MM.1S (cell line): ENCODE results near the gene SETBP1.

Experiments used
- DNase-seq: peaks from one replicate; pipeline ENCODE4 v3.0.0-alpha.2; 2015
- H2AFZ ChIP-seq: fragments of 300-600 bp; sonication (generic); 2 replicates; pipeline ENCODE4 v1.6.0; 2016; ENCODE audit warnings: antibody characterized with exemption, low read length
- H3F3A ChIP-seq: fragments of 300-600 bp; sonication (generic); 2 replicates; pipeline ENCODE4 v1.6.1; 2016; ENCODE audit warnings: mild to moderate bottlenecking, antibody characterized with exemption, low read length, moderate library complexity, mixed read lengths; ENCODE audit not compliant: insufficient read depth
- H3K27ac ChIP-seq: fragments of 300-600 bp; sonication (generic); 2 replicates; pipeline ENCODE4 v1.5.1; 2016; ENCODE audit warnings: mild to moderate bottlenecking, low read length
- H3K27me3 ChIP-seq: fragments of 300-600 bp; sonication (generic); replicated peaks from 2 replicates; pipeline ENCODE4 v1.6.0; 2016; ENCODE audit warnings: low read length; ENCODE audit not compliant: insufficient read depth
- H3K36me3 ChIP-seq: fragments of 300-600 bp; sonication (generic); replicated peaks from 2 replicates; pipeline ENCODE4 v1.6.1; 2016; ENCODE audit warnings: mild to moderate bottlenecking, low read length, mixed read lengths; ENCODE audit not compliant: insufficient read depth
- H3K4me1 ChIP-seq: fragments of 300-600 bp; sonication (generic); 2 replicates; pipeline ENCODE4 v1.6.1; 2016; ENCODE audit warnings: low read length, mixed read lengths
- H3K4me2 ChIP-seq: fragments of 300-600 bp; sonication (generic); 2 replicates; pipeline ENCODE4 v1.6.0; 2016; ENCODE audit warnings: low read depth, low read length
- H3K4me3 ChIP-seq: fragments of 300-600 bp; sonication (generic); 2 replicates; pipeline ENCODE4 v1.5.1; 2016; ENCODE audit warnings: low read length, mixed read lengths
- H3K79me2 ChIP-seq: fragments of 300-600 bp; sonication (generic); 2 replicates; pipeline ENCODE4 v1.6.1; 2016; ENCODE audit warnings: mixed run types, low read length, mixed read lengths
- H3K9ac ChIP-seq: fragments of 300-600 bp; sonication (generic); 2 replicates; pipeline ENCODE4 v1.6.1; 2016; ENCODE audit warnings: low read length, mixed read lengths
- H3K9me2 ChIP-seq: fragments of 300-600 bp; sonication (generic); replicated peaks from 2 replicates; pipeline ENCODE4 v1.6.1; 2016; ENCODE audit warnings: mild to moderate bottlenecking, low read length, mixed read lengths; ENCODE audit not compliant: insufficient read depth
- H3K9me3 ChIP-seq: fragments of 300-600 bp; sonication (generic); replicated peaks from 2 replicates; pipeline ENCODE4 v1.6.1; 2016; ENCODE audit warnings: mild to moderate bottlenecking, low read length, mixed read lengths; ENCODE audit not compliant: insufficient read depth
- H4K20me1 ChIP-seq: fragments of 300-600 bp; sonication (generic); 2 replicates; pipeline ENCODE4 v1.6.1; 2016; ENCODE audit warnings: mild to moderate bottlenecking, low read length, moderate library complexity, mixed read lengths; ENCODE audit not compliant: insufficient read depth
- CTCF ChIP-seq: fragments of 300-600 bp; sonication (generic); IDR thresholded peaks from 2 replicates; pipeline ENCODE4 v1.5.1; 2016; ENCODE audit warnings: antibody characterized with exemption, low read length, mixed read lengths
- EZH2 ChIP-seq: fragments of 300-600 bp; sonication (generic); optimal IDR thresholded peaks from 2 replicates; pipeline ENCODE3; 2017; ENCODE audit warnings: low read depth, mild to moderate bottlenecking, antibody characterized with exemption, low read length, mixed read lengths
- EZH2phosphoT487 ChIP-seq: fragments of 300-600 bp; sonication (generic); IDR thresholded peaks from 2 replicates; pipeline ENCODE4 v1.6.1; 2018; ENCODE audit warnings: antibody characterized with exemption, low read length

The SETBP1 gene

DNA sequence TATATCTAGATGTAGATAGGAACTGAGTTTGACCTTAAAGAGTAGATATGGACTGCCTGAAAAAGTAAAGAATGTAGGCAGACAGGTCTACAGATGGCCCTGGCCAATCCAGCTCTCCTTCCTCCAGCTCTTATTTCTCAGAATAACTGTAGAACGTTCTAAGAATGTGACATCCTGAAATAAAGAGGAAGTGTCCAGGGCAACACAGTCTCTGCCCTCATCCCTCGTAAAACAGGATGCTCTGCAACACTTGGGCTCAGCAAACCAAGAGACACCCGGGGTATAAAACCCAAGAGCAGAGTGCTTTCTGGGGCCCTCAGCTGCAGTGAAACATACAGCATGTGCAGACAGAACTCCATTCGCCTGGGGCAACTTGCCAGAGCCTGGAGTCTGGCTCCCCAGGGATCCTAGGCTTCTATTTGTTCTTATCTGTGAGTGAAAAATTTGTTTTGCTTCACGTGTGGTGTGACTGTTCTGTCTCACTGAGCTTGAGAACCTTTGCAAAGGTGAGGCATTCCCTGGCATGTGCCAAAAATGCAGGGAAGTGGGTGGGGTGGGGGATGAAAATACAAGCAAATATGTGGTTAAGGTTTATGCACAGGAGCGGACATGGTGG lies 401.0 kb downstream of the SETBP1 start:
- Histone ChIP-seq H3K9me2 (no peaks in the 10 kb centered on the region), H3K36me3 (no peaks in the 10 kb centered on the region), H4K20me1 (no peaks in the 10 kb centered on the region), H3K4me2 (no peak overlapping the region), H3F3A (no peaks in the 10 kb centered on the region), H2AFZ (no peak overlapping the region), H3K27ac (no peak overlapping the region), H3K9ac (no peak overlapping the region), H3K79me2 (no peaks in the 10 kb centered on the region), H3K27me3 (no peaks in the 10 kb centered on the region), H3K4me1 (no peaks in the 10 kb centered on the region), H3K9me3 (no peaks in the 10 kb centered on the region), H3K4me3 (no peak overlapping the region)
- DNase-seq, result no peak
- TF ChIP-seq CTCF (no peak), EZH2 (no peak), EZH2phosphoT487 (no peak)

GRCh38 chr18:45083226-45083855 lies 402.7 kb downstream of the SETBP1 start:
- no peak overlapping the region for H3K27ac ChIP-seq
- H3K36me3 ChIP-seq, result no peaks in the 10 kb centered on the region
- no peaks in the 10 kb centered on the region for H3K27me3 ChIP-seq
- H2AFZ ChIP-seq, result no peak overlapping the region
- H4K20me1 ChIP-seq, result no peaks in the 10 kb centered on the region
- DNase-seq, result no peak
- no peak overlapping the region for H3K4me2 ChIP-seq
- H3F3A ChIP-seq, result no peaks in the 10 kb centered on the region
- H3K9me3 ChIP-seq, result no peaks in the 10 kb centered on the region
- no peaks in the 10 kb centered on the region for H3K9me2 ChIP-seq
- H3K9ac ChIP-seq, result no peak overlapping the region
- H3K4me3 ChIP-seq, result no peak overlapping the region
- TF ChIP-seq EZH2 (no peak), EZH2phosphoT487 (no peak), CTCF (no peak)
- no peaks in the 10 kb centered on the region for H3K4me1 ChIP-seq
- H3K79me2 ChIP-seq, result no peaks in the 10 kb centered on the region

DNA sequence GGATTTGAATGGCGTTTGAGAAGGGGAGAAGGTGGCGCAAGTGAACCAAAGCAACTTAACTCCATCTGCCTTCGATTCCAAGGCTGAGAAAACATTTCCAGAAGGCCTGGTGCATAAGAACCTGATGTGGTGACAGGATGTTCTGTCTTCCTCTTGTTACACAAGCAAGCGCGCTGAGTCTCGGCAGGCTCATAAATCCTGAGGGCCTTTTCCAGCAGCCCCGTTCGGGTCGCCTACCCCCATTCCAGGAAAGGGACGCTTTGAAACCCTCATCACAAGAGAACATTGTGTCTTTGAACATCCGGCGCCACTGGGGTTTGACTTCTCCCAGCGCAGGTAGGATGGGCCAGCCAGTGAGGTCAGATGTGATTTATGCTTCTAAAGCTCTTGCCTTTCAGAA lies 403.5 kb downstream of the SETBP1 start:
- H3K27ac ChIP-seq, result no peak overlapping the region
- H2AFZ ChIP-seq, result no peak overlapping the region
- H3K9me2 ChIP-seq, result no peaks in the 10 kb centered on the region
- TF ChIP-seq EZH2, result no peak
- TF ChIP-seq CTCF, result no peak
- TF ChIP-seq EZH2phosphoT487, result no peak
- H3K9ac ChIP-seq, result no peak overlapping the region
- H3K27me3 ChIP-seq, result no peaks in the 10 kb centered on the region
- H3F3A ChIP-seq, result no peaks in the 10 kb centered on the region
- no peaks in the 10 kb centered on the region for H3K9me3 ChIP-seq
- no peak overlapping the region for H3K4me3 ChIP-seq
- no peaks in the 10 kb centered on the region for H3K36me3 ChIP-seq
- no peak overlapping the region for H3K4me2 ChIP-seq
- no peaks in the 10 kb centered on the region for H4K20me1 ChIP-seq
- no peak for DNase-seq
- H3K79me2 ChIP-seq, result no peaks in the 10 kb centered on the region
- no peaks in the 10 kb centered on the region for H3K4me1 ChIP-seq
